Osteoblast (primary cell): Measurements from ENCODE around the gene OSBPL6. TPM values are rescaled to one million over a fixed set of nuclear protein-coding genes. Genes with fewer than 3 reads are reported as not detected.
A peak's percentile ranks its signal among the peaks of the same experiment; 100 is the strongest.
"Not testable (repeated sequence)": the region's sequence is repeated elsewhere in the genome, so short reads cannot be mapped to it uniquely, and the experiment has no call there.

Experiments
- DNase-seq: peaks from one replicate; pipeline ENCODE4 v3.0.0; 2011; ENCODE audit warnings: low spot score, mixed read lengths; ENCODE audit not compliant: insufficient read length; ENCODE audit errors: missing footprints
- H2AFZ ChIP-seq: 2 replicates; pipeline ENCODE4 v1.6.0; 2011; ENCODE audit warnings: mild to moderate bottlenecking, low read length
- H3K27ac ChIP-seq: 2 replicates; pipeline ENCODE4 v1.5.1; 2011; ENCODE audit warnings: mild to moderate bottlenecking, low read depth, low read length, moderate library complexity
- H3K27me3 ChIP-seq: 2 replicates; pipeline ENCODE4 v1.6.0; 2012; ENCODE audit warnings: mild to moderate bottlenecking, control low read depth, inconsistent platforms, low read length, moderate library complexity; ENCODE audit not compliant: insufficient read depth
- H3K36me3 ChIP-seq: 2 replicates; pipeline ENCODE4 v1.5.1; 2011; ENCODE audit warnings: mild to moderate bottlenecking, low read length, control low read depth, moderate library complexity; ENCODE audit not compliant: insufficient read depth
- H3K4me1 ChIP-seq: 2 replicates; pipeline ENCODE4 v1.5.1; 2011; ENCODE audit warnings: mild to moderate bottlenecking, low read length, control low read depth, moderate library complexity; ENCODE audit not compliant: insufficient read depth
- H3K4me2 ChIP-seq: 2 replicates; pipeline ENCODE4 v1.6.0; 2011; ENCODE audit warnings: mild to moderate bottlenecking, low read length; ENCODE audit not compliant: insufficient read depth
- H3K4me3 ChIP-seq: fragments of 200-600 bp; sonication (generic); 3 replicates; pipeline ENCODE4 v1.5.1; 2012; ENCODE audit warnings: mild to moderate bottlenecking, low read length, inconsistent platforms; ENCODE audit not compliant: insufficient read depth
- H3K79me2 ChIP-seq: 2 replicates; pipeline ENCODE4 v1.6.0; 2012; ENCODE audit warnings: mild to moderate bottlenecking, low read length, control low read depth, inconsistent platforms; ENCODE audit not compliant: insufficient read depth
- H3K9me3 ChIP-seq: 2 replicates; pipeline ENCODE4 v1.5.1; 2011; ENCODE audit warnings: low read depth, low read length, control low read depth
- H4K20me1 ChIP-seq: 2 replicates; pipeline ENCODE4 v1.6.0; 2012; ENCODE audit warnings: mild to moderate bottlenecking, low read length, control low read depth; ENCODE audit not compliant: insufficient read depth
- total RNA-seq: library from RNA; depleted of rRNA; stranded (reverse); fragments of >200 nt; gene quantifications from 2 replicates; pipeline ENCODE4 v1.2.3, GENCODE V29; 2012
- TF ChIP-seq, protein P1 (sequence below): IDR thresholded peaks from 2 replicates; pipeline ENCODE4 v1.5.1; 2011; ENCODE audit warnings: mild to moderate bottlenecking, low read depth, low read length, moderate library complexity; ENCODE audit errors: extremely low read depth

The OSBPL6 gene
- total RNA-seq = 5.4 and 5.9 TPM in 2 replicates

DNA sequence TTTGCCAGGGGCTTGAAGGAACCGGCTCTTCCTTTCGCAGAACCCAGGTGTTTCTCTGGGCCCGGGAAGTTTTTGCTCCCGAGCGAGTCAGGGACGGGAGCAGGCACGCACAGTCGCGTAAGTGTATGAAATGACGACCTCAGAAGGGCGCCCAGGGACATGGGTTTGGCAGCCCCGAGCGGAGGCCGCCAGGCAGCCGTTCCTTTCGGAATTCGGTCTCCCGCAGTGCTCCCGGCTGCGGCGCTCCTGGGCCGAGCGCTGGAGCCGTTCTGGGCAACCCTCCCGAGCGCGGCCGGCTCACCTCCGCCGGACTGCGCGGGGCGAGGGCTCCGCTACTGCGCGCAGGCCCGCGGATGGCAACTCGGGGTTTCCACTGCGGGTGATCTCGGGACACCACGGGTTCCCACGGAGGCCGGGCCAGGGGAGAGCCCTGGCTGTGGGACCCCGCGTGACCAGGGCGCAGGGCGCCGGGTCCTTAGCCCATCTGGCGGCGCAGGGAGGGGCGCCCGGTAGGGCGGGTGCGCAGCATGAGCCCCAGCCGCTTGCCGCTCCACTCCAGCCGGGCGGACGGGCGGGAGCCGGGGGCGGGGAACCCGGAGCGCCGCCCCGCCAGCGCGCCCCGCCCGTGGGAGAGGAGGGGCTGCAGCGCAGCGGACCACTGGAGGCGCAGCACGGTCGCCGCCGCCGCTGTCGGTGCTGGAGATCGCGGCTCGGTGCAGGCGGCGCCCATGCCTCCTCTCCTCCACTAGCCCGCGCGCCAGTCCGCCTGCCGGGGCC is at the start of gene OSBPL6:
OSBPL6 (plus strand) TSS at position 690 of the 777 bp plus-strand sequence. CDS start 111,673 bp downstream, outside the sequence.
- peak within 1 kb of the TSS; percentile 94 for H3K4me3 ChIP-seq
- H2AFZ ChIP-seq = peak within 1 kb of the TSS; percentile 88
- H3K4me2 ChIP-seq = peak within 1 kb of the TSS; percentile 85
- peak within 1 kb of the TSS; percentile 66 for H3K27ac ChIP-seq
- peak; percentile 97 for DNase-seq
- H4K20me1 ChIP-seq = no peaks in the 10 kb centered on the region
- TF ChIP-seq, protein P1, sequence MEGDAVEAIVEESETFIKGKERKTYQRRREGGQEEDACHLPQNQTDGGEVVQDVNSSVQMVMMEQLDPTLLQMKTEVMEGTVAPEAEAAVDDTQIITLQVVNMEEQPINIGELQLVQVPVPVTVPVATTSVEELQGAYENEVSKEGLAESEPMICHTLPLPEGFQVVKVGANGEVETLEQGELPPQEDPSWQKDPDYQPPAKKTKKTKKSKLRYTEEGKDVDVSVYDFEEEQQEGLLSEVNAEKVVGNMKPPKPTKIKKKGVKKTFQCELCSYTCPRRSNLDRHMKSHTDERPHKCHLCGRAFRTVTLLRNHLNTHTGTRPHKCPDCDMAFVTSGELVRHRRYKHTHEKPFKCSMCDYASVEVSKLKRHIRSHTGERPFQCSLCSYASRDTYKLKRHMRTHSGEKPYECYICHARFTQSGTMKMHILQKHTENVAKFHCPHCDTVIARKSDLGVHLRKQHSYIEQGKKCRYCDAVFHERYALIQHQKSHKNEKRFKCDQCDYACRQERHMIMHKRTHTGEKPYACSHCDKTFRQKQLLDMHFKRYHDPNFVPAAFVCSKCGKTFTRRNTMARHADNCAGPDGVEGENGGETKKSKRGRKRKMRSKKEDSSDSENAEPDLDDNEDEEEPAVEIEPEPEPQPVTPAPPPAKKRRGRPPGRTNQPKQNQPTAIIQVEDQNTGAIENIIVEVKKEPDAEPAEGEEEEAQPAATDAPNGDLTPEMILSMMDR = peak; percentile 7
- H3K36me3 ChIP-seq = no peaks in the 10 kb centered on the region
- no peaks in the 10 kb centered on the region for H3K9me3 ChIP-seq
- peaks cover 13% of the 10 kb centered on the region for H3K4me1 ChIP-seq
- peaks cover 7% of the 10 kb centered on the region for H3K79me2 ChIP-seq
- H3K27me3 ChIP-seq = no peaks in the 10 kb centered on the region

DNA sequence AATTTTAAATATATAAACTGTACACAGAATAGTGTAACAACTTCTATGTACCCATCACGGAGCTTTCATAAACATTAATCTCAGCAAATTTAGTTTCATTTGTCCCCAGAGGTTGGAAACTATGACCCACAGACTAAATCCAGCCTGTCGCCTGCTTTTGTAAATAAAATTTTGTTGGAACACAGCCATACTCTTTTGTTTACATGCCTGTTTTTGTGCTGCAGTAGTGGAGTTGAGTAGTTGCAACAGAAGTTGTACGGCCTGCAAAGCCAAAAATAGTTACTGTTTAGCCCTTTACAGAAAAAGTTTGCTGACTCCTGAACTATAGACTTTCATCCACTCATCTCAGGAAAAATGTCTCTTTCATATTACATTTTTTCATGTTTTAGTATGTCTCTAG is 42.3 kb upstream of the OSBPL6 start:
- Histone ChIP-seq H3K27ac (no peak overlapping the region), H3K4me3 (no peak overlapping the region), H4K20me1 (no peaks in the 10 kb centered on the region), H3K27me3 (no peaks in the 10 kb centered on the region), H3K36me3 (no peaks in the 10 kb centered on the region), H2AFZ (peak overlapping the region; percentile 64), H3K79me2 (no peaks in the 10 kb centered on the region), H3K4me1 (no peaks in the 10 kb centered on the region), H3K4me2 (peak overlapping the region; percentile 56), H3K9me3 (no peaks in the 10 kb centered on the region)
- TF ChIP-seq, protein P1 = no peak
- no peak for DNase-seq

DNA sequence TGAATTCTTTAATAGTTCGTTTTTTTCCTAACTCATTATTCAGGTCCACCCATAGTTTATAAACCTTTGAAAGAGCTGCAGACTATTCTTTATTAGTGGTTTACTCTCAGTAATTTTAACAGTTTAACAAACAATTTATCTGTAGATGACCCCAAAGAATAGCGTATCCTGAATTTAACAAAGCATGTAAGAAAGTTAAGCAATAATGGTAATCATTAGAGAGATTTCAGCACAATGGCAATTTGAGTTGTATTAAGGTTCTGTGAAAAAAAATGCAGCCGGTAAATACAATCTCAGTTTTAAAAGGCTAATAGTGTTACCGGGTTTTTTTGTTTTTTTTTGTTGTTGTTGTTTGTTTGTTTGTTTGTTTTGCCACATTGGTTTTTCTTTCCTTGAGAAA is 41.8 kb upstream of the OSBPL6 start:
- H3K9me3 ChIP-seq = no peaks in the 10 kb centered on the region
- no peak overlapping the region for H3K4me2 ChIP-seq
- peak overlapping the region; percentile 64 for H2AFZ ChIP-seq
- no peaks in the 10 kb centered on the region for H3K36me3 ChIP-seq
- no peaks in the 10 kb centered on the region for H3K4me1 ChIP-seq
- H3K27ac ChIP-seq = no peak overlapping the region
- H3K4me3 ChIP-seq = no peak overlapping the region
- H3K27me3 ChIP-seq = no peaks in the 10 kb centered on the region
- no peak for DNase-seq
- no peaks in the 10 kb centered on the region for H3K79me2 ChIP-seq
- H4K20me1 ChIP-seq = no peaks in the 10 kb centered on the region
- TF ChIP-seq, protein P1 = no peak

DNA sequence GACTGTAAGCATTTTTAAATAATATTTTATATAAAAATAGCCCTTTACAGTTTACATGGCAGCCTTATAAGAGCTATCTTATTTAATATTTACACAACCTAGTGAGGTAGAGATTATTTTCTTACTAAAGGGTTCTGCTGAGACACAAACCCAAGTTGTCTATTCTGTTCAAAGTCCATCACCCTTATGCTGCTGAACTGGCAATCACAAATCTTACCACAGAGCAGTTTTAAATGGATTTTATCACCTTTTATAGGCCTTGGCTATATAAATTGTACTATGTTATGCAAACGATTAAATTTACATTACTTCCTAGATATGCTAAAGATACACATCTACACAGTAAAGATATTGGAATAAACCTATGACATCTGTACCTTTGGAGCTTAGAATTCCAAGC is 41.3 kb upstream of the OSBPL6 start:
- no peak for DNase-seq
- Histone ChIP-seq H3K4me2 (no peak overlapping the region), H3K4me1 (no peaks in the 10 kb centered on the region), H3K27me3 (no peaks in the 10 kb centered on the region), H3K27ac (no peak overlapping the region), H3K9me3 (no peaks in the 10 kb centered on the region), H3K79me2 (no peaks in the 10 kb centered on the region), H3K4me3 (no peak overlapping the region), H3K36me3 (no peaks in the 10 kb centered on the region), H2AFZ (no peak overlapping the region), H4K20me1 (no peaks in the 10 kb centered on the region)
- TF ChIP-seq, protein P1 = no peak

DNA sequence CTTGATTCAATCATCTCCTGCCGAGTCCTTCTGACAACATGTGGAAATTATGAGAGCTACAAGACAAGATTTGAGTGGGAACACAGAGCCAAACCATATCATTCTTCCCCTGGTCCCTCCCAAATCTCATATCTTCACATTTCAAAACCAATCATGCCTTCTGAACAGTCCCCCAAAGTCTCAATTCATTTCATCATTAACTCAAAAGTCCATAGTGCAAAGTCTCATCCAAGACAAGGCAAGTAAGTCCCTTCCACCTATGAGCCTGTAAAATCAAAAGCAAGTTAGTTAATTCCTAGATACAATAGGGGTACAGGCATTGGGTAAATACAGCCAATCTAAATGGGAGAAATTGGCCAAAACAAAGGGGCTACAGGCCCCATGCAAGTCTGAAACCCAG is 40.4 kb upstream of the OSBPL6 start:
- not testable (repeated sequence) for H3K27ac ChIP-seq, H3K27me3 ChIP-seq, H3K4me3 ChIP-seq, H3K79me2 ChIP-seq, DNase-seq, H3K36me3 ChIP-seq, H3K4me2 ChIP-seq, H2AFZ ChIP-seq, H4K20me1 ChIP-seq, H3K4me1 ChIP-seq, H3K9me3 ChIP-seq
